Left forelimb (tissue), 1 donor: Measurements from ENCODE around the gene TCERG1L.
A peak's percentile ranks its signal among the peaks of the same experiment; 100 is the strongest.

Source experiments
- DNase-seq: peaks from one replicate; pipeline ENCODE4 v3.0.0-alpha.2; 2018; ENCODE audit warnings: low spot score

TCERG1L gene

DNA sequence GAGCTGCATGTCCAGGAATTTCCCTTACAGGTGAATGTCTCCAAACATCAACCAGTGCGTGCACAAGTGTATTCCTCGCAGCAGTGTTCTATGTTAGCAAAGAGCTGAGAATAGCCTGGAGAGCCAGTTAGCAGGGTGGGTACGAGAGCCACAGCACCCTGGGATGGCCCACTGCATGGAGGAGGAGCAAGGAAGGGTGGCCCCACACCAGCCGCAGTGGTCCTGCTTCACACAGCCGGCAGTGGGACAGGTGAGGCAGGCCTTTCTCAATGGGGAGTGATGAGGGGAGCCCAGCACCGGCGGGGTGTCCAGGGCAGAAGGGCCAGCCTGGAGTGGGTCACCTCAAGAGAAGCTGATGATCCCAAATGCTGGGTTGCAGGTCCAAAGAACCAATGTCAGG, 240.7 kb downstream of the TCERG1L start:
- peak; percentile 42 for DNase-seq

DNA sequence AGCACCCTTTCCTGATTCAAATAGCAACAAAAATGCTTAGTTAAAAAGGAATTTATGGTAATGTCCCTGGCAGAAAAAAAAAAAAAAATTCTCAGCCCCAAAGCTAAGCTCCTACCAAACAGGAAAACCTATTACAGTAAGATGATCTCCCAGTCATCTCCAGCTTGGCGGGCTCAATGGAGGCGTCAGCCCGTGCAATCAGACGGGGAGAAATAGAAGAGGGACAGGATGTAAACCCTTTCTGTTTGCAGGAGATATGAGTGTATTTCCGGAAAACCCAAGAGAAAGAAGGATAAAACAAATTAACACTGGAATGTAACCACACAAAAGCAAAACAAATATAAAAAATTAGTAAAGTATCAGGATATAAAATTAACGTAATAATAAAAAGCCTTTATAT, 242.8 kb downstream of the TCERG1L start:
- DNase-seq: no peak

DNA sequence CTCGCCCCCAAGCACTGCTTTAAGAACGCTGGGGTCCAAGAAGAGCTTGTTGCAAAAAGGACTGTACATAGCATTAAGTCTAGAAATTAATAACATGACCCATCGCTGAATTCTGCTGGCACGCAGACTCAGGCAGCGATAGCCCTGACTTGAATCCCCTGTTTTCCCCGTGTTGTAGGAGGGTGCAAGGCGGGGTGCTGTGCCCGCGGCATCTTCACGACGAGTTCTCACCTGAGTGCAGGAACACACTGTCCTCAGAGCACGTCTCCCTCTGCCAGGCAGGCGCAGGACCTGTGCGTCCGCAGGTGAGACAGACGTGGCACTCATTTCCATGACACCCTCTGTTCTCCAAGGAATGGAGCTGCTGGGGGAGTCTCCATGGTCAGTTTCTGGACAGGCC, 243.2 kb downstream of the TCERG1L start:
- peak; percentile 18 for DNase-seq

DNA sequence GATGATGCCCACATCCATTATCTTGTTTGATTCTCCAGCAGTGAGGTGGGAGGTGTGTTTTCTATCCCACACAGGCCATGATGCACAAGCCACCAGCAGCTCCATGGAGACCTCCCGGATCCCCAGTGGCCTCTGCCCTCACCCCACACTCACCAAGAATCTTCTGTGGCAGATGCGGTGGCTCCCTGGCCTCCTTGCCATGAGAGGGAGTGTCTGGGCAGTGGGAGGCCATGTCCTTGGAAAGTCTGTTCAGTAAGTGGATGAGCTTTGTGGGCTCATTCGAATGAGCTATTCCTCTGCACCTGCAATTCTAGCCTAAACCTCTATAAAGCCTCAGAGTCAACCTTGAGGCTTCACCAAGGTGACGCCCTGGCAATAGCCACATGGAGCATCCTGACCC, 243.8 kb downstream of the TCERG1L start:
- peak; percentile 36 for DNase-seq

DNA sequence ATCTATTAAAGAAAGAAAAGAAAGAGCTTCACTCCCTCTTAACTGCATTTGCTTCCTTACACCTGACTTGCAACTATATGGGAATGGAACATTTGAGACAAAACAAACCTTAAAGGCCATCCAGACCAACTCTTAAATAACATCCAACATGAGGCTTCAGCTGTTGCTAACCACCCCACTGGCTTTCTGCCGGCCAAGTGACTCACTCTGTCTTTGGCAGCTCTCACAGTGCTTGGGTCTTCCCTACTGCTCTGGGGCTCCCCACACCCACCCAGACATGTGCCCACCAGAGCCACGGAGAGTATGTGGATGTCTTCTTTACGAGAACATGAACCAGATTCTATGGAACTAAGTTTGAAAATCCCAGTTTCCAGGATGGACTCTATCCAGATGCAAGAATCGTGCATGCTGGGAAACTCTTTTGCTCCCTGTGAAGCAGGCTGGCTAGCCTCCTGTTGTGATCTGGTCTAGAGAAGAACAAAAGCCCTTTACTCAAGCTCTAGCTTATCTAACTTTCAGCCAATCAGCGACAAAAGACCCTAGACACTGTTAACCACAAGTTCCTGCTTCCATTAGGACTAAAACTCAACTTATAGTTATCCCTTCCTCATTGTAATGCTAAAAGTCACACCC, 245.7 kb downstream of the TCERG1L start:
- DNase-seq: peak; percentile 14

DNA sequence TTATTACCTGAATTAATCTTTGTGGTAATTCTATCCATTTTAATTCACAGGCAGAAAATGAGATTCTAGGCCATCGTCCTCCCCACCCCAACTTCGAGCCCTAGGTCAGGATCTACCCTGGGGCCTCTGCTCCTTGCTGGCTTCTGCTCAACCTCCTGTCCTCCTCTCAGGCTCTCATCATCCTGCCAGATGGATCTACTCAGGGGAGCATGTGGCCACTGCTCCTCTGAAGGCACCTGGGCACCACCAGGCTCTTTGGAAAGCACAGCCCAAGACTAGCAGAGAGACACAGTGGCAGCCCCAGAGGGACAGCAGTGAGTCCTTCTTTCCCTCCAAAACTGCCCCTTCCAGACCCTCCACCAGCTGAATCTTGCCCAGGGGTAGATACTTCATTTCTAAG, 248.2 kb downstream of the TCERG1L start:
- DNase-seq: peak; percentile 41

DNA sequence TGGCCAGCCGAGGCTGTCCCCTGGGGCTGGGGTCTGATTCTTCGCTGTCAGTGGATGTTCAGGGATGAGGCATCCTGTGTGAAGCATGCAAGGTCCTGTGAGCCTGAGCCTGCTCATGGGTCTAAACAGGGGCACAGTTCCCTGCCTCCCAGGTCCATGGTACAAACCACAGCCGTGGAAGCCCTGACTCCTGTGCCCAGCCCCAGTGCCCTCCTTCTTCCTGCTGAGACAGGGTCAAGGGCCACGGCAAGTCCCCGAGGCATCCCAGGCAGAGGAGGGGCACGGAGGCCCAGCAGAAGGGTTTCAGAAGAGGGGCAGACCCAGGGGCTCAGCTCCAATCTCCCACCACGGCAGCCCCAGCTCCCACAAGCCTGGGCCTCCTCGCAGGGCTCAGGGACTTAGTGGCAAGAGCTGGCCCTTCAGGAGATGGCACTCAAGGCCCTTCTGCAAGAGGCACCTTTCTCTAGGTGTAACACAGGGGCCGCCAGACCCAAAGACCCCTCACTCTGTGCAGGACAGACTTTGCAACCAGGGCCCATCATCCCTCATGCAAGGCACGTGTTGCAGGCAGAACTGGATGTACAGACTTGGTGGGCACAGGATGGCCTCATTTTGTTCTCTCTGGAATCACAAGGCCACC, 248.8 kb downstream of the TCERG1L start:
- peak; percentile 17 for DNase-seq

DNA sequence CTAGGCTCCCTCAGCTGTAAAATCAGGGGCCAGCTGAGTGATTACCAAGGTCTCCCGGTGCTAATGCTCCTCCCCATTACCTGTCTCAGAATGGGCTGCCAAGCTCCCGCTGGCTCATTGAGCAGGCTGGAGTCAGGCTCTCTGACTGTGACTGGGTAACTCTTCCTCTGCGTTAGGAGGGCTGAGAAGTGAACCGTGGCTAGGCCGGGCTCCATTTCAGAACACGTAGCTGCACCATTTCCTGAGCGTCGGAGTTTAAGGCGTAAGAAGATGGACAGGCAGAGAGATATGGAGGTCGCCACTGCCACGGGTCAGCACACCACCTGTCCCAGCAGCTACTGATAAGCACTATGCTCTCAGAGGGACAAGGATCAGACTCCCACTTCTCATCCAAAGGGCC, 250.3 kb downstream of the TCERG1L start:
- no peak for DNase-seq

DNA sequence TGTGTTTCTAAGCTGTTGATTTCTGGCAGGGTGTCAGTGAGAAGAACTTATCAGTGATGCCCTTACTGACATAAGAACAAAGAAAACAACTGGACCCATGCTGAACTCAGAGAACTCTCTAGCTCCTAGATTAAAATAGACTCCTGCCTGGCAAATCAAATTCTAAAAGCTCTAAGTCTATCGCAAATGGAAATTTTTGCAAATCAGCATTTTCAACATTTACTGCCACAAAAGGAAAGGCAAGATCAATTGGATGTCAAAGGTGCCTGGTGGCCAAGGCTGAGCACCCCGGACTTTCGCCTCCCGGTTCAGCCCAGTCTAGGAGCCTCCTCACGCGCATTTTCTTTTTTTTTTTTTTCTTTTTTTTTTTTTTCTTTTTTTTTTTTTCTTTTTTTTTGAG, 251.6 kb downstream of the TCERG1L start:
- DNase-seq: no peak

DNA sequence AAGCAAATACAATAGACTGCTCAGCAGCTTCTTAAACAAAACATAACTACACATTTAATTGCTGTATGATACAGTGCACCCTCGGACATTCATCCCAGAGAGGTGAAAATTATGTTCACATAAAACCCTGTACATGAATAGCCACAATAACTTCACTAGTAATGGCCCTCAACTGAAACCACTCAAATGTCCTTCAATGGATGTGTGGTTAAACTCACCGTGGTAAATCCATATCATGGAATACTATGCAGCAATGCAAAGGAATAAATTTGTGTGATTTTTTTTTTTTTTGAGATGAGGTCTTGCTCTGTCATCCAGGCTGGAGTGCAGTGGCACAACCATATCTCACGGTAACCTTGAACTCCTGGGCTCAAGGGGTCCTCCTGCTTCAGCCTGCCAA, 252.7 kb downstream of the TCERG1L start:
- no peak for DNase-seq

DNA sequence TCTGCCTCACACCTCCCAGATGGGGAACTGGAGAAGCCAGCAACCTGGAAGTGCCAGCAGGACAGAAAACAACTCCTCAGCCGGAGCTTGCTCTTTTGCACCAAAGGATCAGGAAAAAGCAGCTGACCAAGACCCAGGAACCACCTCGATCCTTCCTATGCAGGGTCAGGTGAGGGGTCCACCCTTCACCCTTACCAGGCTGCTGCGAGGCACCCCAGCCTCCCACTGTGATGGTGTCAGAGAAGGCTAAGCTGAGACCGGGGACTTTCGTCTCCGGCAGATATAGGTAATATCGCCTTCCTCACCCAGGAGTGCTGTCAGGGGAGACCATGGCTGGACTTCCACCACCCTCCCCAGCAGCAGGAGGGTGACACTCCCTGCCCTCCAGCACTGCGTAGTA, 254.7 kb downstream of the TCERG1L start:
- DNase-seq: peak; percentile 49

DNA sequence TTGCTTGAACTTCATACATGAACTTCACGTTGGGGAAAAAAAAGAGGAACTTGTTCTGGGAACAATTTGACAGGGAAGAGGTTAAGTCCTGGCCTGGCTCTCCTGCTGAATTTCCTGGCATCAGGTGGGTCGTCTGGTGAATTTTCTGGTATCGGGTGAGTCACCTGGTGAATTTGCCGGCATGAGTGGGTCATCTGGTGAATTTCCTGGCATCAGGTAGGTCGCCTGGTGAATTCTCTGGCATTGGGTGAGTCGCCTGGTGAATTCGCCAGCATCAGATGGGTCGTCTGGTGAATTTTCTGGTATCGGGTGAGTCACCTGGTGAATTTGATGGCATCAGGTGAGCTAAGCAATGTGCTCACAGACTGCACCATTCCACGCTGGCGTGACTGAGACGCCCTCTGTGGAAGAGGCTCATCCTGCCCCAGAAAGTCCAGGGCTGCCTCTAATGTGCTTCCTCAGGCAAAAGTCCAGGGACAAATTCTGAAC, 255.4 kb downstream of the TCERG1L start:
- peak; percentile 59 for DNase-seq

DNA sequence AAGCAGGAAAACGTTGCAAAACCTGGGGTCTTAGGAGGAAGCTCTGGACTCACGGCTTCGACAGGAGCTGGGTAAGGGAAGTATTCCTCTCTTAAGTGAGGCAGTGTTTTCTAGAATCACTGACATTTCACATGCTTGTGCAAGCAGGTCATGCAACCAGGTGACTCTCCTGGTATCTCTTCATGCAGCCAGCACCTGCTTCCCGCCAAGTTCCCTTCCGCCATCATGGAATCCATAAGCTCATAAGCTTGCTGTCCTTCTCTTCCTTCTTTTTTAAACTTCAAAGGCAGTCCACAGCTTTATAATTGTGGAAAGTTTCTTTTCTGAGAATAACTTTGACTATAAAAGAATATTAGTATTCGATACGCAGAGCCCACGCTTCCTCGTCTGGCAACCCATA, 256.1 kb downstream of the TCERG1L start:
- peak; percentile 1 for DNase-seq

DNA sequence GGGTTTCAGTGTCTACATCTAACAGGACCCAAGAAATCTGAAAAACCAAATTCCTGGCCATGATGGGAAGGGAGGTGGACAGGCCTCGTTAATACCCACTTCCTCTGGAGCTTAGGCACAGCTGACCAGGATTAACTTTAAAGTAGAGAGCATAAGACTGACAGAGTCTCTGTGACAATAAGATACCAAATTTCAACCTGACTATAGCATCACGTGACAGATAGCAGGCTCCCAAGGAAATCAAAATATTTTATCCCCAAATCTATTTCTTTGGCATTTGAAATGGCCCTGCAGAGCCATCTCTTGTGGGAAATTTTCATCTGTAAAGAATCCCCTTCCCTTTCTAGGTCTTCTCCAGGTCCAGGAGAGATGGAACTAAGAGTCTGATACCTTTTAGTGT, 258.3 kb downstream of the TCERG1L start:
- no peak for DNase-seq

DNA sequence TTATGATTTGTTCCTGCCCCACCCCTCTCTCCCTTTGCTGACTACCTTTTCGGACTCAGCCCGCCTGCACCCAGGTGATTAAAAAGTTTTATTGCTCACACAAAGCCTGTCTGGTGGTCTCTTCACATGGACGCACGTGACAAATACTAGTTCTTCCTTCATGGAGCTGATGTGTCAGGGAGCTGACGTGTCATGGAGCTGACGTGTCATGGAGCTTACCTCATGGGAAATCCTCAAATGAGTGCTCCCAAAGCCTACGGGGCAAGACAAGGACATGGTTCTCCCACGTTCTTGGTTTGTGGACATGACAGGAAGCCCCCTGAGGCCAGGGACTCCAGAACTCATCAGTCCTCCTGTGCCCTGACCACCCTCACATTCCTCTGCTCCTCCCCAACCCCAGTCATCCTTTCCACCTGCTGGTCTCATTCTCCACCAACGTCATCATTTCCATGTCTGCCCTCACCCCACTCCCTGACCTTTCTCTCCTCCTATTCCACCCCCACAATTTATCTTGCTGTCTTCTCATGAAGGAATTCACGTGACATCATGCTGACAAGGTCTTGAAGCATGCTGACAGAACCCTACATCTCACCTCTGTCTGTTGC, 261.3 kb downstream of the TCERG1L start:
- peak; percentile 18 for DNase-seq

DNA sequence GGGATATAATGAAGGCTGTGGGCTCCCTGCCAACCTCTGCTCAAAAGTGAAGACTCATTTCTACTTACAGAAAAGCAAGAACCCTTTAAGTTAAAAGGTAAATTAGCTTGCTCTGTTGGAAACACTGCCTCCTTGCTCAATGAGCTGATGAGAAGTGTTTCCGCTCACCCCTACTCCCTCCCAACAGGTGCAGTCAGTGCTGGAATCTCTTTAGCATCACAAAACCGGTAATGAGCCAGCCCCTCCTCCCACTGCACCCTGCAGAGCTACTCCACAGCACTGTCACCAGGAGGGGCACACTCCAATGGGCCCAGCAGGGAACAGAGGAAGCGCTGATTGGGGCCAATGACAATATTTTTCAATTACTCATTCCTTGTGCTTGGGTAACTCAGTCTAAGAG, 262.5 kb downstream of the TCERG1L start:
- DNase-seq: no peak

DNA sequence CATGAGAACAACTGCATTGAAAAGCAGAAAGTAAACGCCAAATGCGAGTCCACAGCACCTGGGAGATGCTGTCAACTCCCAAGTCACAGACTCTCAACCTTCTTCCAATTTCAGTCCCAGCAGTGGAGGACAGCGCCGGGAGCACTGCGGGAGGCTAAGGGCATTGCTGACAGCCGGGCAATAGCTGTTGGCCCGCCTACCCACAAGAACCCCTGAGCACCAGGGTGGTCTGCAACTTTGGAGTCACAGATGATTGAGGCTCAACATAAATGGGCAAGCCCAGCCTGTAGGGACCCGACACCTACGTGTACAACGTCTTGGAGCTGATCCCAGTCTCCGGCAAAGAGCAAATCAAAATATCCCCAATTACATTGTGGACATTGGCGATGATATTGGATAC, 262.9 kb downstream of the TCERG1L start:
- no peak for DNase-seq

DNA sequence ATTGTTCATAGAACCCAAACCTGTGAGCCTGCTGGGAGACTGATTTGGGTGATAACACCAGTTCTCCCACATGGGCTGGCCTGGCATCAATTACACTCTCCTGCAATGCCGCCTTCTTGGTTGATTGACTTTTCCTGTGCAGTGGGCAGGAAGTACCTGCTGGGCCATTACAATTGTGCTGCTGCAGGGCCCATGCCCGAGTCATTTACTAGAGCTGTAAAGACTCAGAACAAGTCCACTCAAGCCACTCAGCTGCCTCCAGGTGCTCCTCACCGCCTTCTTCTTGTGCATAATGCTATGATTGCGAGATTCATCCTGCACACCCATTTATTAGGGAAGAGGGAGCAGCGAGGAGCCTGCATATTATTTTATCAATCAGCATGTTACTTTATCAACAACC, 264.0 kb downstream of the TCERG1L start:
- no peak for DNase-seq

DNA sequence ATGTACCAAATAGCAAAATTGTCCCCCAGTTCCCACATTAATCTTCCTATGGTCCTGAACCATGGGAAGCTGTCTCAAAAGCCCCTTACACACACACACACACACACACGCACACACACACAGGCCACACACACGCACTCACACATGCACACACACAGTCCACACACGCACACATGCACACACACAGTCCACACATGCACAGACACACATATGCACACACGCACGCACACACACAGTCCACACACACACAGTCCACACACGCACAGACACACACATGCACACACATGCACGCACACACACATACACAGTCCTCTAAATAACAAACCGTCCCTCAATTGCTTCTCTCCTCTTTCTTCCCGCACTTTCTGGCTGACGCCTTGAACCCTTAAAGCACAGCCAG, 265.3 kb downstream of the TCERG1L start:
- peak; percentile 3 for DNase-seq

DNA sequence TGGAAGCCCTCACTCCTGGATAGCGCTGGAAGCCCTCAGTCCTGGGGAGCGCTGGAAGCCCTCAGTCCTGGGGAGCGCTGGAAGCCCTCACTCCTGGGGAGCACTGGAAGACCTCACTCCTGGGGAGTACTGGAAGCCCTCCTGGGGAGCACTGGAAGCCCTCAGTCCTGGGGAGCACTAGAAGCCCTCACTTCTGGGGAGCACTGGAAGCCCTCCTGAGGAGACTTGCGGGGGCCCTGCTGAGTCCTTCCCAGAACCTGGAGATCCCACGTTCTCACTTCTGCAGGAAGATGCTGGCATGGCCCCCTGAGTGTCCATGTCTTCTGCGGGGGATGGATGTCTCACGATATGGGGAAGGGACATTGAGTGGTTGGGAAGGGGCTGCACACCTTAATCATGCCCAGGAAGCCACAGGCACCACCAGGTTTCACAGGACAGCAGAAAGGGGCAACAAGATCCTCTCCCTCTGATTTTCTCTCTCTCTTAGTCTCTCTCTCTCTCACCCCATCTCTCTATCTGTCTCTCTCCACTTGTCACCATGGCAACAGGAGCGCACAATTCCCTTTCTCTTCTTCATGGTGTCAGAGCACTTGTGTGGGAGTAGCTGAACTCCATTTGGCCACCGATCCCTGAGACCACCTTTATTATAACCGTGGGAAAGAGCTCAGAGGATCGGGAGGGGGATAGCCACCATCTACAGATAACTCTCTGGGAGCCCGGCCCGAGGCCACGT, 267.0 kb downstream of the TCERG1L start:
- DNase-seq: no peak

DNA sequence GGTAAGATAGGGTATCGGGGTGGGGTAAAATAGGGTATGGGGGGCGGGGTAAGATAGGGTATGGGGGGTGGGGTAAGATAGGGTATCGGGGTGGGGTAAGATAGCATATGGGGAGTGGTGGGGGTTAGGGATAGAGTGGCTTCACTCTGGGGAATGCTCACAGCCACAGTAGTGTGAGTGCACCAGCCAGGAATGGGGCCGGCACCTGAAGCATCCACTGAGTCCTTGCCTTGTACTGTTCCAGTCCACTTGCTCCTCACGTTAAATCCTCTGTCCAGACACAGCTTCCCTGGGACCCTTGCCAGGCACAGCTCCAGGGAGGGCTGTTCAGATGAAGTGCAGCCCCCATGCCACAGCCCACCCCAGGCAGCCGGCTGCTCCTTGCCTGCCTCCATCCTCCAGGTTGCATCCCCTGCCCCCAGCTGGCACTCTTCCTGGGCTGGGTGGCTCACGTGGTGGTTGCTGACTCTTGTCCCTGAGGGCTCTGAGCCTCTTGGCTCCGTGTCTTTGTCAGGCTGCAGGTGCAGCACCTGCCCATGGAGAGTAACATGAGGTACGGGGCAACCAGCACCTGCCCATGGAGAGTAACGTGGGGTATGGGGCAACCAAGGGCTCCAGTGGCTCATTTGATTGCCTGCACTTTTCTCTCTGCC, 268.4 kb downstream of the TCERG1L start:
- no peak for DNase-seq
